GM12872 (cell line): ENCODE data around the gene AGPAT2.

Source experiments
- TF ChIP-seq, protein P1 (sequence below): IDR thresholded peaks from 3 replicates; pipeline ENCODE4 v1.5.1; 2011; ENCODE audit warnings: low read depth, mild to moderate bottlenecking, low read length, moderate library complexity; ENCODE audit not compliant: insufficient read depth

The AGPAT2 gene

DNA sequence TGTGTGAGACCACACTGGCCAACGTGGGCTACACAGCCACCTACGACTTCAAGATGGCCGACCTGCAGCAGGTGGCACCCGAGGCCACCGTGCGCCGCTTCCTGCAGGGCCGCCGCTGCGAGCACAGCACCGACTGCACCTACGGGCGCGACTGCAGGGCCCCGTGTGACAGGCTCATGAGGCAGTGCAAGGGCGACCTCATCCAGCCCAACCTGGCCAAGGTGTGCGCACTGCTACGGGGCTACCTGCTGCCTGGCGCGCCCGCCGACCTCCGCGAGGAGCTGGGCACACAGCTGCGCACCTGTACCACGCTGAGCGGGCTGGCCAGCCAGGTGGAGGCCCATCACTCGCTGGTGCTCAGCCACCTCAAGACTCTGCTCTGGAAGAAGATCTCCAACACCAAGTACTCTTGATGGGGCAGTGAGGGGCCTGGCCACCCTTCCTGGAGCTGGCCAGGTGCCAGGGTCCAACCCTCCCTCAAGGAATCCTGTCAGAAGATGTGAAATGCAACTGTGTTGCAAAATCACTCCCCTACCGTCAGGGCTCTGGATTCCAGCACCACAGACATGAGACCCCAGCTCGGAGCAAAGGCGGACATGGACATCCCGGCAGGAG, 36.2 kb upstream of the AGPAT2 start:
- TF ChIP-seq, protein P1, sequence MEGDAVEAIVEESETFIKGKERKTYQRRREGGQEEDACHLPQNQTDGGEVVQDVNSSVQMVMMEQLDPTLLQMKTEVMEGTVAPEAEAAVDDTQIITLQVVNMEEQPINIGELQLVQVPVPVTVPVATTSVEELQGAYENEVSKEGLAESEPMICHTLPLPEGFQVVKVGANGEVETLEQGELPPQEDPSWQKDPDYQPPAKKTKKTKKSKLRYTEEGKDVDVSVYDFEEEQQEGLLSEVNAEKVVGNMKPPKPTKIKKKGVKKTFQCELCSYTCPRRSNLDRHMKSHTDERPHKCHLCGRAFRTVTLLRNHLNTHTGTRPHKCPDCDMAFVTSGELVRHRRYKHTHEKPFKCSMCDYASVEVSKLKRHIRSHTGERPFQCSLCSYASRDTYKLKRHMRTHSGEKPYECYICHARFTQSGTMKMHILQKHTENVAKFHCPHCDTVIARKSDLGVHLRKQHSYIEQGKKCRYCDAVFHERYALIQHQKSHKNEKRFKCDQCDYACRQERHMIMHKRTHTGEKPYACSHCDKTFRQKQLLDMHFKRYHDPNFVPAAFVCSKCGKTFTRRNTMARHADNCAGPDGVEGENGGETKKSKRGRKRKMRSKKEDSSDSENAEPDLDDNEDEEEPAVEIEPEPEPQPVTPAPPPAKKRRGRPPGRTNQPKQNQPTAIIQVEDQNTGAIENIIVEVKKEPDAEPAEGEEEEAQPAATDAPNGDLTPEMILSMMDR, result no peak

DNA sequence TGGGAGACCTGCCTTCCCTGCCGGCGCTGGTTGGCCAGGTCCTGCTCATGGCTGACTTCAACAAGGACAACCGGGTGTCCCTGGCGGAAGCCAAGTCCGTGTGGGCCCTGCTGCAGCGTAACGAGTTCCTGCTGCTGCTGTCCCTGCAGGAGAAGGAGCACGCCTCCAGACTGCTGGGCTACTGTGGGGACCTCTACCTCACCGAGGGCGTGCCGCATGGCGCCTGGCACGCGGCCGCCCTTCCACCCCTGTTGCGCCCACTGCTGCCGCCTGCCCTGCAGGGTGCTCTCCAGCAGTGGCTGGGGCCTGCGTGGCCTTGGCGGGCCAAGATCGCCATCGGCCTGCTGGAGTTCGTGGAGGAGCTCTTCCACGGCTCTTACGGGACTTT, 35.7 kb upstream of the AGPAT2 start:
- TF ChIP-seq, protein P1, result no peak

DNA sequence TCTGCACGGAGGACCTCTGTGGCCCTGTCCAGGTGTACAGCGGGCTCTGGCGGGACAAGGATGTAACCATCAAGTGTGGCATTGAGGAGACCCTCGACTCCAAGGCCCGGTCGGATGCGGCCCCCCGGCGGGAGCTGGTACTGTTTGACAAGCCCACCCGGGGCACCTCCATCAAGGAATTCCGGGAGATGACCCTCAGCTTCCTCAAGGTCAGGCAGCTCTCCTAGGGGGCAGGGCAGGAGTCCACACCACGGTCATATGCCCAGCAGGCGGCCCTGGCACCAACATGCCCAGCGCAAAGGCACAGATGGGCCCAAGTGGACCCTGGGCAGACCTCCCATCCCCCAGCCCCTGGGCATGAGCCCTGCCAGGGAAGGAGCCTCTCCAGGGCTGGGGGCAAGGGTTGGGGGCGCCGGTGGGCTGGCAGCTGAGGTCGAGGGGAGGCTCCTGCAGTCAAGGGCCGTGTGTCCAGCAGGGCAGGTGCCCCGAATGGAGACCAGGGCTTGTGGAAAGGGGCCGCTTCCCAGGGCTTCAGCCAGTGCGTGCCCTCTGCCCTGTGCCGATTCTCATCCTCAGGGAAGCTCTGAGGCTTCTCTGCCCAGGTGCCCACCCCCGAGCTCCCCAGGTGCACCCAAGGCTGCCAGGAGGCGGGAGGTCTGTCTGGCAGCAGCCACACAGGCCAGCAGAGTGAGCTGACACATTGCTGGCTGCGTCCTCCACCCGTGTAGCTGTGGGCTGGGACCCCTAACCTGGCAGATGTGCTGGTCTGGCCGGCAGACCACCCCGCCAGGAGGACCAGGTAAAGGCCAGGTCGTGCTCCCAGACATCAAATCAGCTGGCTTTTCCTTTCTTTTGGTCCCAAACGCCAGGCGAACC, 35.1 kb upstream of the AGPAT2 start:
- TF ChIP-seq, protein P1, result no peak

DNA sequence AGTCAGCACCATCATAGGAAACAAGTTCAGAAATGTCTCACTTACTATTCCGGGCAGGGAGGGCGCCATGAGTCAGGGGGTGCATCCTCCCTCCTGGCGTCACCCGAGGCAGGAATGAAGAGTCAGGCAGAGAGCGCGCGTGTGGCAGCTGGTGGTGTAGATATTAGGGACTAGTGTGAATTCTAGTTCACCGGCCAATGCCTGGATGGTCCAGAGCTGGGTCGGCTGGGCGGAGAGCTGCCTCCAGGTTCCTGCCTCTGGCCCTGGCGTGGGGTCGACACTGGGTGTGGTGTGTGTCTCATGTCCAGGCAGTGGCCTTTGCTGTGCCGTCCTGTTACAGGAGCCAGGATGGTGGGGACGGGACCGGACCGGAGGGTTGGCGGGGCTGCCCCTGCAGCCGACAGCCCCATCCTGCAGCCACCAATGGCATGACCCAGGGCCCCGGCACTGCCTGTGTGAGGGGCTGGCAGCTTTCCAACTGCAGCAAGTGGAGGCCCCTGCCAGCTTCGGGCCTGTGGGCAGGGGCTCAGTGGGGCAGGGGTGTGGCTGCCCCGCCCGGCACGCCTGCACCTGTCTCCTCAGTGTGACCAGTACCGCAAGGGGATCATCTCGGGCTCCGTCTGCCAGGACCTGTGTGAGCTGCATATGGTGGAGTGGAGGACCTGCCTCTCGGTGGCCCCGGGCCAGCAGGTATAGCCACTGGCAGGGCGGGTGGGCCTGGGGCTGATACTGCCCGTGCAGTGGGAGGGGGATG, 34.3 kb upstream of the AGPAT2 start:
- TF ChIP-seq, protein P1, result no peak

DNA sequence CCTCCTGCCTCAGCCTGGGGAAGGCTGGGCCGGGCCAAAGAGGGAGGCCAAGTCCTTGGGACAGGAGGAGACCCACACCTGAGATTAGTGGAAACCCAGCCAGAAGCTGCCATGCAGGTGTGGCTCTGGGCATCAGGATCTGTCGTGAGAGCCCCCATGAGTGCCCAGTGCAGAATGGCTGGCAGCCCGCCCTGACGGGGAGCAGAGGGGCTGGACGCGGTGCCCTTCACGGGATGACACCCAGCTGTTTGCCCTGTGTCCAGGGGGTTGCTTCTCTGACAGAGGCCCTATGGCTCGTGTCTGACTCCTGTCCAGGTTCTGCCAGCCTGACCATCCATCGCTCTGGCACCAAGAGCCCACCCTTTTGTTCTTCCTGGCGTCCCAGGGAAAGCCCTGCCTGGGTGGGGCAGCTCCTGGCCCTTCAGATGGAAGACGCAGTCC, 33.7 kb upstream of the AGPAT2 start:
- TF ChIP-seq, protein P1, result no peak

DNA sequence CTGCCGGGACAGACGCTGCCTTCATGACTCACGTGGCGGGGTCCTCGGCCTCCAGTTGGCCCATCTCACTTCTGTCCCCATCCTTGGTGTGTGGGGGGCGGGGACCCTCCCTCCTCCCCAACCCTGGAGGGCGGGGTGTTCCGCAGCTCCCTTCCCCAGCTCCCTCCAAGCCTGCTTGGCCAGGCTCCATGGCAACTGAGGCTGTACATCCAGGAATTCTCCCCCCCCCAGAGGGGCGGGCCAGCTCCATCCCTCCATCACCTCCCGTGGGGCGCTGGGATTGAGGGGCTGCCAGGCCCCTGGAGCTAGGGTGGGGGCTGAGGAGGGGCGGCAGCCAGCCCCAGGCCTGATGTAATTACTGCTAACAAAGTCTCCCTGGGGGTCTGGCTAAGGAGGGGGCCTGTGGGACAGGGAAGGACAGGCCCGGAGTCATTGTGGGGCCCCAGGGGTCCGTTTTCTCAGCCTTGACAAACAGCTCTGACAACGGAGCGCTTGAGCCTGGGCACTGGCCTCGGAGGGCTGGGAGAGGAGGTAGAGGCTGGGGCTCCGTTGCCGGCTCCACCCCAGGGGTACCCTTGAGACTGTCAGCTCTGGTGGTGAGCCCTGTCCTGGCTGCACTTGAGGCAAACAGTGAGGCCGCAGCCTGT, 33.1 kb upstream of the AGPAT2 start:
- TF ChIP-seq, protein P1, result no peak
